A549 (cell line): ENCODE data around the gene TNRC18. TPM values are rescaled to one million over a fixed set of nuclear protein-coding genes. Genes with fewer than 3 reads are reported as not detected.

Experiments used
- ATAC-seq, 2 experiments: fragments of 200-7000 bp in 1 of 2; fragments of >200 bp in 1 of 2; cut with Nextera tagmentation in 1 of 2; cut with Tn5 transposase in 1 of 2; 3 replicates each; pipeline versions ENCODE4 v1.8.0 to v1.9.1; 2018 to 2020; ENCODE audit warnings: mild to moderate bottlenecking in 1 of 2, moderate library complexity in 1 of 2
- CTCF ChIA-PET: fragments of 300-600 bp; sonication (Branson Sonifier 250); formaldehyde crosslinking; extraction: SDS; loops from one replicate; lab custom pipeline; 2021; ENCODE audit warnings: antibody characterized with exemption, inconsistent platforms; lab: Yijun Ruan, JAX
- POLR2A ChIA-PET: fragments of 350-600 bp; formaldehyde crosslinking; extraction: SDS; loops from one replicate; lab custom pipeline; 2021; ENCODE audit warnings: antibody characterized with exemption, inconsistent platforms; lab: Yijun Ruan, JAX
- DNase-seq, 2 experiments: peaks; one replicate each; pipeline versions ENCODE4 v3.0.0 to v3.0.0-alpha.2; 2011 to 2016; ENCODE audit warnings: low read depth in 1 of 2, low spot score in 1 of 2
- FAIRE-seq: peaks from 2 replicates; lab custom pipeline; 2011; peaks lifted over from hg19 to GRCh38; lab: Jason Lieb, UNC
- H3K27ac ChIP-seq, 2 experiments: fragments of >200 bp; sonication (Bioruptor Twin); formaldehyde crosslinking; 3 replicates each; pipeline ENCODE4 v1.5.1; 2016 to 2017
- H3K4me1 ChIP-seq: fragments of >200 bp; sonication (Bioruptor Twin); formaldehyde crosslinking; 3 replicates; pipeline ENCODE4 v1.6.1; 2016
- H3K4me2 ChIP-seq: fragments of >200 bp; sonication (Bioruptor Twin); formaldehyde crosslinking; 3 replicates; pipeline ENCODE4 v1.6.1; 2016
- H3K4me3 ChIP-seq: fragments of >200 bp; sonication (Bioruptor Twin); formaldehyde crosslinking; 3 replicates; pipeline ENCODE4 v1.5.1; 2016
- H3K9me3 ChIP-seq: fragments of >200 bp; sonication (Bioruptor Twin); formaldehyde crosslinking; 3 replicates; pipeline ENCODE4 v1.6.1; 2016
- CEBPB ChIP-seq, 2 experiments: fragments of >200 bp in 1 of 2; sonication (Bioruptor Twin) in 1 of 2; formaldehyde crosslinking in 1 of 2; IDR thresholded peaks; 2 replicates each; pipeline ENCODE4 v1.6.1; 2012 to 2016
- EHF ChIP-seq: fragments of 250-450 bp; sonication (Bioruptor Pico); IDR thresholded peaks from 2 replicates; pipeline ENCODE4 v1.5.0; 2020; ENCODE audit warnings: mild to moderate bottlenecking
- EP300 ChIP-seq, 2 experiments: fragments of >200 bp; sonication (Bioruptor Twin); formaldehyde crosslinking; IDR thresholded peaks; 2 replicates in 1 of 2; 3 replicates in 1 of 2; pipeline ENCODE4 v1.6.1; 2016 to 2017
- FOSB ChIP-seq: fragments of 250-450 bp; sonication (Bioruptor Pico); IDR thresholded peaks from 2 replicates; pipeline ENCODE4 v1.5.0; 2020; ENCODE audit warnings: mild to moderate bottlenecking, moderate library complexity
- FOSL2 ChIP-seq, 2 experiments: fragments of 450-650 bp in 1 of 2; fragments of >200 bp in 1 of 2; sonication (Bioruptor Twin) in 1 of 2; formaldehyde crosslinking; IDR thresholded peaks; 2 replicates each; pipeline versions ENCODE4 v1.5.0 to v1.6.1; 2016 to 2020; ENCODE audit warnings: mild to moderate bottlenecking in 1 of 2, moderate library complexity in 1 of 2
- FOXS1 ChIP-seq: fragments of 250-450 bp; sonication (Bioruptor Pico); IDR thresholded peaks from 2 replicates; pipeline ENCODE4 v1.5.0; 2020; ENCODE audit warnings: mild to moderate bottlenecking, moderate library complexity
- HDAC2 ChIP-seq: fragments of 200-600 bp; sonication (generic); IDR thresholded peaks from 2 replicates; pipeline ENCODE4 v1.6.1; 2016
- JUN ChIP-seq, 2 experiments: fragments of >200 bp; sonication (Bioruptor Twin); formaldehyde crosslinking; IDR thresholded peaks; 2 replicates in 1 of 2; 3 replicates in 1 of 2; pipeline ENCODE4 v1.6.1; 2016 to 2017
- JUNB ChIP-seq: fragments of >200 bp; sonication (Bioruptor Twin); formaldehyde crosslinking; IDR thresholded peaks from 2 replicates; pipeline ENCODE4 v1.6.1; 2016
- KDM1A ChIP-seq: fragments of 200-600 bp; sonication (generic); IDR thresholded peaks from 2 replicates; pipeline ENCODE4 v1.6.1; 2016; ENCODE audit warnings: low read depth, mild to moderate bottlenecking
- NPAS2 ChIP-seq: fragments of 250-450 bp; sonication (Bioruptor Pico); IDR thresholded peaks from 2 replicates; pipeline ENCODE4 v1.8.0; 2022; ENCODE audit warnings: mild to moderate bottlenecking, moderate library complexity, borderline replicate concordance
- NR3C1 ChIP-seq: fragments of >200 bp; sonication (Bioruptor Twin); formaldehyde crosslinking; IDR thresholded peaks from 3 replicates; pipeline ENCODE4 v1.6.1; 2017
- PHF8 ChIP-seq: fragments of 200-600 bp; sonication (generic); IDR thresholded peaks from 2 replicates; pipeline ENCODE4 v1.6.1; 2016; ENCODE audit warnings: low read depth, mild to moderate bottlenecking, antibody characterized with exemption, moderate library complexity, borderline replicate concordance
- RAD21 ChIP-seq, 2 experiments: fragments of >200 bp in 1 of 2; sonication (Bioruptor Twin) in 1 of 2; formaldehyde crosslinking in 1 of 2; IDR thresholded peaks in 1 of 2; conservative IDR thresholded peaks in 1 of 2; 2 replicates in 1 of 2; 3 replicates in 1 of 2; pipeline ENCODE4 v1.6.1; 2012 to 2018; ENCODE audit warnings: inconsistent platforms in 1 of 2
- RNF2 ChIP-seq: fragments of 200-600 bp; sonication (generic); IDR thresholded peaks from 2 replicates; pipeline ENCODE4 v1.6.1; 2016; ENCODE audit warnings: low read depth, mild to moderate bottlenecking, antibody characterized with exemption, moderate library complexity, borderline replicate concordance
- SMC3 ChIP-seq: fragments of >200 bp; sonication (Bioruptor Twin); formaldehyde crosslinking; IDR thresholded peaks from 3 replicates; pipeline ENCODE4 v1.6.1; 2018; ENCODE audit warnings: inconsistent platforms
- TFCP2L1 ChIP-seq: fragments of 250-450 bp; sonication (Bioruptor Pico); IDR thresholded peaks from 2 replicates; pipeline ENCODE4 v1.5.0; 2021; ENCODE audit warnings: mild to moderate bottlenecking
- ZFP36 ChIP-seq: fragments of 450-650 bp; IDR thresholded peaks from 2 replicates; pipeline ENCODE4 v1.6.1; 2014; ENCODE audit warnings: borderline replicate concordance; ENCODE audit not compliant: partially characterized antibody
- ZSCAN20 ChIP-seq: fragments of 250-450 bp; sonication (Bioruptor Pico); IDR thresholded peaks from 2 replicates; pipeline ENCODE4 v1.8.0; 2022; ENCODE audit warnings: mild to moderate bottlenecking, moderate library complexity
- WGBS: methylation state at CpG from one replicate; pipeline ENCODE4 v1.1.6; 2017; ENCODE audit errors: missing lambda C conversion rate; 5-methylcytosine and 5-hydroxymethylcytosine counted together
- polyA plus RNA-seq, 4 experiments: library from polyadenylated mRNA; depleted of rRNA in 3 of 4; stranded (reverse); fragments of >200 nt; fragmentation: RNase III in 1 of 4; extraction: RNeasy Plus Mini Kit Qiagen cat#74134 plus additional on column Dnase treatment in 1 of 4; gene quantifications; 2 replicates in 3 of 4; 3 replicates in 1 of 4; pipeline ENCODE4 v1.2.3, GENCODE V29; 2011 to 2017
- TF ChIP-seq, protein P1 (sequence below): fragments of 250-450 bp; sonication (Bioruptor Pico); IDR thresholded peaks from 2 replicates; pipeline ENCODE4 v1.5.0; 2021; ENCODE audit warnings: mild to moderate bottlenecking, moderate library complexity, borderline replicate concordance
- TF ChIP-seq, protein P2 (sequence below): fragments of >200 bp; sonication (Bioruptor Twin); formaldehyde crosslinking; IDR thresholded peaks from 2 replicates; pipeline ENCODE4 v1.6.1; 2016
- TF ChIP-seq, protein P3 (sequence below): fragments of >200 bp; sonication (Bioruptor Twin); formaldehyde crosslinking; IDR thresholded peaks from 3 replicates; pipeline ENCODE4 v1.6.1; 2016

Gene TNRC18
- polyA plus RNA-seq, 2 of the 4 experiments (the other 2 are of a cell fraction), result 15.5 to 39.9 TPM

DNA sequence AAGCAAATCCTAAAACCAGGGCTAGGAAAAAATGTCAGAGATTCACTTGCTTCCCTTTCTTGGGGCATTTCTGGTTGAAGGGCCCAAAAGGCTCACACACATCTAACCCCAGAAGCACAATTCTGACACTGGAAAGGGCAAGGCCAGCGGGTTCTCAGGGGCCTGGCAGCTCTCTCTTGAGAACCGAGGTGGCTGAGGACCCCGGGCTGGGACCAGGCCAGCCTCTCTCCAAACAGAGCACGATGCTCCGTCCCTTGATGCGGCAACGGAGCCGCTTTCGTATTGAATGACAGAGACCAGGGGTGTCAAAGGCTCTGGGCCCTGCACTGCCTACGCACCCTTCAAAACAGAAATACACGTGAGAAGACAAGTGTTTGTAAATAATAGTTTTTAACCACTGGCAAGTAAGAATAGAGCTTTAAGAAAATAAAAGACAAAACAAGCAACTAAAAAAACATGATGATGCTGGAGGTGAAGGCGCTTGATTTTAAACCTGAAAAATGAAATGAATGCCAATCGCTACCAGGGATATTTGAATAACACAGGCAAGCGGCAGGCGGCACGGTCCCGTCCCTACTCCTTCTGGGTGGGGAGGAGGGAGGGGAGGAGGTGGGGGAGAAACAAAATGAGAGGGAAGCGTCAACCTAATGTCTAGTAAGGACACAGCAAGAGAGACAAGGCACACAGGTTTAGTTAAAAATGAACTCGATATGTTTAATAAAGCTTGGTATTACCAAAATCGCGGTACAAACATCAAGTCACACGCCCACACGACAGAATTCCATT, 72.8 kb downstream of the TNRC18 start:
- Histone ChIP-seq H3K27ac (no peak overlapping the region), H3K4me2 (no peak overlapping the region), H3K4me1 (no peaks in the 10 kb centered on the region), H3K4me3 (no peak overlapping the region), H3K9me3 (no peaks in the 10 kb centered on the region)
- POLR2A ChIA-PET, result no interaction called here
- CTCF ChIA-PET, result interaction anchor here (1.1 to 8.3 kb wide), 3 partner anchors 13 to 145 kb away, joined by 3 to 67 read pairs (median 4); no protein-coding TSS in a partner anchor
- no peak for DNase-seq
- WGBS, result 92% methylated on average over 23 of the region's 23 CpGs
- FAIRE-seq, result no peak
- TF ChIP-seq ZSCAN20 (CRISPR knock-in tag), result no peak
- TF ChIP-seq, protein P1, sequence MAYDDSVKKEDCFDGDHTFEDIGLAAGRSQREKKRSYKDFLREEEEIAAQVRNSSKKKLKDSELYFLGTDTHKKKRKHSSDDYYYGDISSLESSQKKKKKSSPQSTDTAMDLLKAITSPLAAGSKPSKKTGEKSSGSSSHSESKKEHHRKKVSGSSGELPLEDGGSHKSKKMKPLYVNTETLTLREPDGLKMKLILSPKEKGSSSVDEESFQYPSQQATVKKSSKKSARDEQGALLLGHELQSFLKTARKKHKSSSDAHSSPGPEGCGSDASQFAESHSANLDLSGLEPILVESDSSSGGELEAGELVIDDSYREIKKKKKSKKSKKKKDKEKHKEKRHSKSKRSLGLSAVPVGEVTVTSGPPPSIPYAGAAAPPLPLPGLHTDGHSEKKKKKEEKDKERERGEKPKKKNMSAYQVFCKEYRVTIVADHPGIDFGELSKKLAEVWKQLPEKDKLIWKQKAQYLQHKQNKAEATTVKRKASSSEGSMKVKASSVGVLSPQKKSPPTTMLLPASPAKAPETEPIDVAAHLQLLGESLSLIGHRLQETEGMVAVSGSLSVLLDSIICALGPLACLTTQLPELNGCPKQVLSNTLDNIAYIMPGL (CRISPR knock-in tag), result no peak
- TF ChIP-seq EHF, result no peak
- TF ChIP-seq ZFP36, result no peak
- no peak for TF ChIP-seq FOSB (CRISPR knock-in tag)
- no peak for TF ChIP-seq RAD21 (conservative IDR thresholded peaks at IDR 0.05 in 1 of 2, IDR thresholded peaks at IDR 0.05 in 1 of 2)
- TF ChIP-seq KDM1A, result no peak
- ATAC-seq, result no peak

DNA sequence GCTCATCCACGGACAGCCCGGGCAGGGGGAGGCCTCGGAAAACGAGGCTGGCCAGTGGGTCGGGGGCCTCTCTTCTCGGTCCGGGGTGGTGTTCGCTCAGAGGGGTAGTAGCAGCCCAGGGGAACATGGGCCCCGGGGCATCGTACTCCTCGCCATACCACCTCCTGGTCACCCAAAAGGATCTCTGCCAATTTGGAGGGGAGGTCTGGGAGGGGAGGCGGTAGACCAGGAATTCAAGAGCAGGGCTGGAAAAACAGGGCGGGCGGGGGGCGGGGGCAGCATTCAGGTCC, 73.5 kb downstream of the TNRC18 start:
- CTCF ChIA-PET, result interaction anchor here (1.1 to 8.3 kb wide), 2 partner anchors 14 to 127 kb away, joined by 3 to 67 read pairs; no protein-coding TSS in a partner anchor
- no peak overlapping the region for H3K27ac ChIP-seq
- TF ChIP-seq JUNB (no peak), HDAC2 (no peak), TFCP2L1 (CRISPR knock-in tag) (no peak), RAD21 (conservative IDR thresholded peaks at IDR 0.05 in 1 of 2, IDR thresholded peaks at IDR 0.05 in 1 of 2) (no peak), JUN (IDR thresholded peaks at IDR 0.05) (no peak), NR3C1 (no peak), FOSL2 (IDR thresholded peaks at IDR 0.05) (no peak), FOSL2 (CRISPR knock-in tag; IDR thresholded peaks at IDR 0.05) (no peak), RNF2 (no peak), NPAS2 (CRISPR knock-in tag) (no peak), FOXS1 (CRISPR knock-in tag) (no peak), PHF8 (no peak), FOSB (CRISPR knock-in tag) (no peak), CEBPB (IDR thresholded peaks at IDR 0.05) (no peak), EP300 (IDR thresholded peaks at IDR 0.05) (no peak), SMC3 (no peak)
- TF ChIP-seq, protein P2, sequence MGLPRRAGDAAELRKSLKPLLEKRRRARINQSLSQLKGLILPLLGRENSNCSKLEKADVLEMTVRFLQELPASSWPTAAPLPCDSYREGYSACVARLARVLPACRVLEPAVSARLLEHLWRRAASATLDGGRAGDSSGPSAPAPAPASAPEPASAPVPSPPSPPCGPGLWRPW, result no peak
- TF ChIP-seq, protein P3, sequence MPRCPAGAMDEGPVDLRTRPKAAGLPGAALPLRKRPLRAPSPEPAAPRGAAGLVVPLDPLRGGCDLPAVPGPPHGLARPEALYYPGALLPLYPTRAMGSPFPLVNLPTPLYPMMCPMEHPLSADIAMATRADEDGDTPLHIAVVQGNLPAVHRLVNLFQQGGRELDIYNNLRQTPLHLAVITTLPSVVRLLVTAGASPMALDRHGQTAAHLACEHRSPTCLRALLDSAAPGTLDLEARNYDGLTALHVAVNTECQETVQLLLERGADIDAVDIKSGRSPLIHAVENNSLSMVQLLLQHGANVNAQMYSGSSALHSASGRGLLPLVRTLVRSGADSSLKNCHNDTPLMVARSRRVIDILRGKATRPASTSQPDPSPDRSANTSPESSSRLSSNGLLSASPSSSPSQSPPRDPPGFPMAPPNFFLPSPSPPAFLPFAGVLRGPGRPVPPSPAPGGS, result no peak
- TF ChIP-seq, all 56 proteins: peak for 0
- ATAC-seq (no peak), FAIRE-seq (no peak), DNase-seq (no peak)
- H3K4me2 ChIP-seq, result no peak overlapping the region
- no peak overlapping the region for H3K4me3 ChIP-seq
- H3K9me3 ChIP-seq, result no peaks in the 10 kb centered on the region
- 93% methylated on average over 11 of the region's 15 CpGs for WGBS
- no peaks in the 10 kb centered on the region for H3K4me1 ChIP-seq
- POLR2A ChIA-PET, result no interaction called here
